GM19467 (cell line): ENCODE measurements around the gene CEP126.
"Not testable (repeated sequence)": the region's sequence is repeated elsewhere in the genome, so short reads cannot be mapped to it uniquely, and the experiment has no call there.

Experiments used
- ATAC-seq: cut with Tn5 transposase; IDR thresholded peaks from one replicate; pipeline ENCODE4 v1.9.1; 2021; ENCODE audit warnings: mild to moderate bottlenecking, moderate library complexity; ENCODE audit not compliant: unreplicated experiment

CEP126 gene

GRCh38 chr11:101931692-101932091, 16.9 kb downstream of the CEP126 start:
- ATAC-seq: no peak

GRCh38 chr11:101940901-101941520, 26.2 kb downstream of the CEP126 start:
- ATAC-seq: no peak

DNA sequence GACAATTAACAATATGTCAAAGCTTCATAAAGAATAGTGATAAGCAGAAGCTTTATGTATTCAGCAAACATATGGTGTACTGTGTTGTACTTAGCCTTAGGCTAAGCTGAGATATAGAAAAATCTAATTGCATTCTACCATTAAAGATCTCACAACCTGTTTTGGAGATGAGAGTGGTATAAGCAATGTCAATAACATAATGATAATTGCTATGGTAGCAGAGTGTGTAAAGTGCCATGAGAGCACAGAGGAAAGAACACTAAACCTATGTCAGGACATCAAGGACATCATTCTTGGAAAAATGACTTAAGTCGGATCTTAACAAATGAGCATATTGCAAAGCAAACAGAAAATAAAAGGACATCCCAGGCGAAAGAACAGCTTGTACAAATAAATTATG, 30.1 kb downstream of the CEP126 start:
- ATAC-seq: no peak

DNA sequence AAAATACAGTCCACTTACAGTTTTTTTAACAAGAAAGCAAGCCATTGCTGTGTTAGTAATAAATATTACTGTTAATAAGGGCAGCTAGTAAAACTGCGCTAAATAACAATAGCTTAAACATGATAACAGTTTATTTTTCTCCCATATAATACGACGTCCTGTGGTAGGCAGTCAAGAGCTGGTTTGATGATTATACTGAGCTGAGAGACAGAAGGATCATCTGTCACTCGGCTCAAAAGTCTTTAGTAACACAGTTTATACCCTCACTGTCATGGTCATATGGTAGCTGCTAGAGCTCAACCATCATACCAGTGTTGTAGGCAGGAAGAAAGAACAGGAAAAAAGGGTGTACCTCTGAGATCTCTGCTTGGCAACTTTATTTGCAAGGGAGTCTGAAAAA, 30.6 kb downstream of the CEP126 start:
- no peak for ATAC-seq

GRCh38 chr11:101949680-101950220, 34.9 kb downstream of the CEP126 start:
- ATAC-seq: no peak

DNA sequence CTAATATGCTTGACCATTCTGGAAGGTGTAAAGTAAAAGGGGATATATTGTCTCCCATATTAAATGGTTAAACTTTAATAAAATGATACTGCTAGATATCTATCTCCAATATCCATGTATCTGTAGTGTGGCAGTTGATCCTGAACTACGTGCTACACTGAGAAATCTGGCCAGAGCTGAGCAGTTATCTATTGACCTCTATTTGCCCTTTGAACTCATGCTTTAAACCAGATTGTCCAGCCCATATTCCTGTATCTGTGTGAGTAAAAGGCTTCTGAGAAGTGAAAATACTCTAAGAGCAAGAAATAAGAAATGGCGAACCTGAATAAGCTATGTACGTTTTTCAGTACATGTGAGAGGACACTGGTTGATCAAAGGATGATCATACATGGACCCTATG, 40.5 kb downstream of the CEP126 start:
- ATAC-seq: no peak

- ATAC-seq: no peak
Observed at GRCh38 chr11:101955701-101956100, 40.9 kb downstream of the CEP126 start.

DNA sequence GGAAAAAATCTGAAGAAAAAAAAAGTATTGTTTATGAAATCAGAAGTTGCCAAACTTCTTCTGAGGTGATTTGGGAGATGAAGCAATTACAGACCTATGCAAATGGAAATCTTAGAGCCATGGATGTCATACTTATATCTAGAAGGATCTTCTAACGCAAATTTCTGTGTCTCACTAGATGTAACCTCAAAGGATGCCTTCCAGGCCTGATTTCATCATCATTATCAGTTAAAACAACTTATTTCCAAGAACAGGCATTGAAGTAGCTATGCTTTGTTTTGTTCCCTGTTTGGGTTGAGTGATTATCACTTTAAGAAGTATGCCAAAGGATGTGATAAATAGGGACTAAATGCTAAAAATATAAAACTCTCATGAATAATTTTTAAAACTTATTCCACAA, 45.4 kb downstream of the CEP126 start:
- ATAC-seq: no peak

DNA sequence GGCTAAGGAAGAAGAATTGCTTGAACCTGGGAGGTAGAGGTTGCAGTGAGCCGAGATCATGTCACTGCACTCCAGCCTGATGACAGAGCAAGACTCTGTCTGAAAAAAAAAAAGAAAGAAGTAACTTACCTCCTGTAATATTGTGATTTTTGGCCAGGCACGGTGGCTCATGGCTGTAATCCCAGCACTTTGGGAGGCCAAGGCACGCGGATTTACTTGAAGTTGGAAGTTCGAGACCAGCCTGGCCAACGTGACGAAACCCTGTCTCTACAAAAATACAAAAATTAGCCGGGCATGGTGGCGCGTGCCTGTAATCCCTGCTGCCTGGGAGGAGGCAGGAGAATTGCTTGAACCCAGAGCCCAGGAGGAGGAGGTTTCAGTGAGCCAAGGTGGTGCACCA, 49.4 kb downstream of the CEP126 start:
- not testable (repeated sequence) for ATAC-seq

DNA sequence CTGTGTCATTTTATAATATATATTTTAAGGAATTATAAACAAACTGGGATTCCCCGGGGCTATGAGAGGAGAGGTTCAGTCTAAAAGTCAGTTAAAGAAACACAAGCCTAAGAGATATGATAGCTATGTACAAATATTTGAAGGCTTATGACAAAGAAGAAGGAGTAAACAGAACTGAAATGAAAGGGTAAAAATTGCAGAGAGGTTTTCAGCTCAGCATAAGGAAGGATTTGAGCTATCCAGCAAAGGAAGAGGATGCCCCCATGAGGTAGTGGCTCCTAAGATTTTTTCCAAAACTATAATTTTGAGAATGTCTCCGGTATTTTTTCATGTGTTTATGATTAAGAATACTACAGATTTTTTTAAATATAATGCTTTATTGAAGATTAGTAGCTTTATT, 59.4 kb downstream of the CEP126 start:
- ATAC-seq: no peak

- ATAC-seq: no peak
Observed at GRCh38 chr11:101974771-101975170, 60.0 kb downstream of the CEP126 start.

DNA sequence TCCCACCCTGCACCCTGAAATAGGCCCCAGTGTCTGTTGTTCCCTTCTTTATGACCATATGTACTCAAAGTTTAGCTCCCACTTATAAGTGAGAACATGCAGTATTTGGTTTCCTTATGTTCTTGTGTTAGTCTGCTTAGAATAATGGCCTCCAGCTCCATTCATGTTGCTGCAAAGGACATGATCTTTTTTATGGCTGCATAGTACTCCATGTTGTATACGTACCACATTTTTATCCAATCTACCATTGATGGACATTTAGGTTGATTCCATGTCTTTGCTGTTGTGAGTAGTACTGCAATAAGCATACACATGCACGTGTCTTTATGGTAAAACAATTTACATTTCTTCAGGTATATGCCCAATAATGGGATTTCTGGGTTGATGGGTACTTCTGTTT, 60.9 kb downstream of the CEP126 start:
- no peak for ATAC-seq

- no peak for ATAC-seq
Observed at GRCh38 chr11:101987370-101987769, 72.6 kb downstream of the CEP126 start.

- no peak for ATAC-seq
Observed at GRCh38 chr11:101993172-101993571, 78.4 kb downstream of the CEP126 start.

GRCh38 chr11:101994052-101994469, 79.3 kb downstream of the CEP126 start:
- not testable (repeated sequence) for ATAC-seq

DNA sequence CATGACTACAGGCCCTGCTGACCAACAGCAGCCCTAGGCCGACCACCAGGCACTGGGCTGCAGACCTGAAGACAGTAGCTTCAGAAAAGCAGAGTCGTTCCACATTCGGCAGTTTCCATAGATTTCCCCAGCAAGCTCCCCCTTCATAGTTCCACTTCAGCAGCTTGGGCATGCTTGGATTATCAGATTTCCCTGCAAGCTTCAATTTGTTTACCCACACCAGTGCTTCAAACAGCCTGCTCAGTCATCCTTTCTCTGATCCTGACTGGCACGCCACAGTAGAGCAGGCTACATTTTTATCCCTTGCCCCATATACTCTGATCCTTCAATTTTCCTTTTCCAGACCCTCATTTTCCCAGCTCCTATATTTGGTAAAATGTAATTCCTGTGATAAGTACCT, 81.3 kb downstream of the CEP126 start:
- no peak for ATAC-seq

- ATAC-seq: no peak
Observed at GRCh38 chr11:102001657-102002338, 87.0 kb downstream of the CEP126 start.

- ATAC-seq: no peak
Observed at GRCh38 chr11:102004220-102004619, 89.4 kb downstream of the CEP126 start.

GRCh38 chr11:102005306-102005705, 90.5 kb downstream of the CEP126 start:
- no peak for ATAC-seq

DNA sequence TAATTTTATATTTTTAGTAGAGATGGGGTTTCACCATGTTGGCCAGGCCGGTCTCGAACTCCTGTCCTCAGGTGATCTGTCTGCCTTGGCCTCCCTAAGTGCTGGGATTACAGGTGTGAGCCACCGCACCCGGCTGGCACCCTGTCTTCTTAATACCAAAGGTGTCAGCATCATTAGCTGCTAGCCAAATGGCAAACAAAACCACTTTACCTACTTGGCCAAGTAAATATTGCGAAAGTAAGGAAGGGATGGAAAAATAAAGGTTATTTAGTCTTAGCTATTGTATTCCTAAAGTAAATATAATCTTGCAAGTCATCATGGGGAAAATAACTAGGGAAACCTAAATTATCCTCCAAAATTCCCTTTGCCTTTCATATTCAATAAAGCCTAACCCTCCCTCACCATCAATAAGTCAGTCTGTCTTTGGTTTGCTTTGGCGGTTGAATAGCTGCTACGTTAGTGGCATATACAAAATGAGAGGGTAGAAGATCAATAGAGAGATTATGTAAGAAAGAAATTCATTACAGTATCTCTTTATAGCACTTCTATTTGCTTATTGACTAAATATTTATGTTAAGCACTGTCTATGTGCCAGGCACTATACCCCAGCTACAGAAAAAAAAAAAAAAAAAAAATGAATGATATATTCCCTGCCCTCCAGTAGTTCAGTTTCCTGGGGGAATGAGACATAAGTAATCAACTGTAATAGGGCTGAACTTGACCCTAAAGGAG, 92.2 kb downstream of the CEP126 start:
- no peak for ATAC-seq

DNA sequence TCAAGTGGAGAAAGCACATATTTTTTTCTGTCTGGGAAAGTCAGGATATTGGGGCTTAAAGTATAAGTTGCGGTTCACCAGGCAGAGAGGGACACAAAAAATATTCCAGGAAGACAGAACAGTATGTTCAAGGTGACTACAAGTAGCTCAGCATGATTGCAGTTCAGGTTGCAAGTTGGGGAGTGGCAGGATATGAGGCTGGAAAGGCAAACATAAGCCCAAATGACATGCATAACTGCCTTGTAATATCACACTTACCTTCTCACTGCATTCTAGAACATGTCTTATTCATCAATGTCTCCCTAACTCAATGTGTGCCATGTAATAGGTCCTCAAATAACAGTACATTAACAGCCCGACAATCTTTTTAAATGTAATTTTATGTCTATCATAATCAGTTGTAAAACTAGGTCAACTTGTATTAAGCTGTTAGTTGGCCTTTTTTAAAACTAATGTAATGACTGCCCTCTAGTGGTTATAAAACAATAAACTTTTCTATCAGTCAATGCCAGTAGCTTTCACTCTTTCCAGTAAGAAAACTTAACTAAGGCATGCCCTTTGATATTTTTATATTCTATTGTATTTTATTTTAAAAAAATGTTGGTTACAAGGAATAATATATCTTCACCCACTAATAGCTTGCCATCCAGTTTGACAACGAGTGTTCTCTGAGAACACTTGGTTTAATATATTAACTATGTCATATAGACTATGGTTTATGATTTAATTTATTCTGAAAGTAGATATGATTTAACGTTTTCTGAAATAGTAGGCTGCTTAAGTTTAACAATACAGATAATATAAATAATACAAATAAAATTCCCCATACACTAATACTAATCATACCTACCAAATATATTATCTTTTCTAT, 93.0 kb downstream of the CEP126 start:
- ATAC-seq: peak; percentile 57
